PC-3 (cell line): Measurements from ENCODE around the gene ZAP70. TPM values are rescaled to one million over a fixed set of nuclear protein-coding genes. Genes with fewer than 3 reads are reported as not detected.

ENCODE experiments used
- ATAC-seq: fragments of 200-7000 bp; cut with Tn5 transposase; 2 replicates; pipeline ENCODE4 v1.9.1; 2020; ENCODE audit warnings: mild to moderate bottlenecking, moderate library complexity
- BruUV-seq: library from RNA; stranded (reverse); fragments of 400-500 nt; replicated peaks from 2 replicates; lab custom pipeline; 2021; lab: Mats Ljungman, UMichigan
- CTCF ChIA-PET: fragments of 300-600 bp; sonication (Branson Sonifier 250); formaldehyde crosslinking; loops from one replicate; lab custom pipeline; 2022; ENCODE audit warnings: antibody characterized with exemption; lab: Charles Lee
- POLR2A ChIA-PET: fragments of 300-600 bp; sonication (Branson Sonifier 250); formaldehyde crosslinking; loops from one replicate; lab custom pipeline; 2022; ENCODE audit warnings: antibody characterized with exemption; ENCODE audit not compliant: unreplicated experiment; lab: Charles Lee
- DNase-seq: peaks from one replicate; pipeline ENCODE4 v3.0.0-alpha.2; 2015
- H2AFZ ChIP-seq: fragments of 300-600 bp; sonication (generic); 2 replicates; pipeline ENCODE4 v1.6.0; 2016; ENCODE audit warnings: antibody characterized with exemption, low read length
- H3F3A ChIP-seq: fragments of 300-600 bp; sonication (generic); one replicate; pipeline ENCODE4 v1.6.0; 2017; ENCODE audit warnings: antibody characterized with exemption, low read length, control low read depth, mild to moderate bottlenecking; ENCODE audit not compliant: unreplicated experiment
- H3K27ac ChIP-seq: fragments of 300-600 bp; sonication (generic); 2 replicates; pipeline ENCODE4 v1.5.1; 2016; ENCODE audit warnings: mild to moderate bottlenecking, low read length
- H3K27me3 ChIP-seq: fragments of 300-600 bp; sonication (generic); 2 replicates; pipeline ENCODE4 v1.6.1; 2016; ENCODE audit warnings: low read length, mixed read lengths
- H3K36me3 ChIP-seq: fragments of 300-600 bp; sonication (generic); 2 replicates; pipeline ENCODE4 v1.6.1; 2016; ENCODE audit warnings: low read depth, mixed run types, low read length, mixed read lengths
- H3K4me1 ChIP-seq: fragments of 300-600 bp; sonication (generic); 2 replicates; pipeline ENCODE4 v1.5.1; 2016; ENCODE audit warnings: low read length; ENCODE audit not compliant: insufficient read depth
- H3K4me2 ChIP-seq: fragments of 300-600 bp; sonication (generic); 2 replicates; pipeline ENCODE4 v1.6.0; 2016; ENCODE audit warnings: low read length
- H3K4me3 ChIP-seq: fragments of 300-600 bp; sonication (generic); 2 replicates; pipeline ENCODE4 v1.5.1; 2016; ENCODE audit warnings: mild to moderate bottlenecking, low read length, mixed read lengths
- H3K79me2 ChIP-seq: fragments of 300-600 bp; sonication (generic); 2 replicates; pipeline ENCODE4 v1.6.1; 2017; ENCODE audit warnings: low read length, mixed read lengths
- H3K9ac ChIP-seq: fragments of 300-600 bp; sonication (generic); 2 replicates; pipeline ENCODE4 v1.6.0; 2016; ENCODE audit warnings: mild to moderate bottlenecking, low read length
- H3K9me2 ChIP-seq: fragments of 300-600 bp; sonication (generic); replicated peaks from 2 replicates; pipeline ENCODE4 v1.6.1; 2016; ENCODE audit warnings: mixed run types, low read length, mixed read lengths
- H3K9me3 ChIP-seq: fragments of 300-600 bp; sonication (generic); 2 replicates; pipeline ENCODE4 v1.6.1; 2016; ENCODE audit warnings: low read length, mixed read lengths
- H4K20me1 ChIP-seq: fragments of 300-600 bp; sonication (generic); 2 replicates; pipeline ENCODE4 v1.6.1; 2016; ENCODE audit warnings: low read length, mixed read lengths
- CTCF ChIP-seq: fragments of 300-600 bp; sonication (generic); conservative IDR thresholded peaks from 2 replicates; pipeline ENCODE4 v1.5.1; 2017; ENCODE audit warnings: antibody characterized with exemption, low read depth, mild to moderate bottlenecking, low read length
- EZH2 ChIP-seq: fragments of 300-600 bp; sonication (generic); IDR thresholded peaks from one replicate; pipeline ENCODE4 v1.6.1; 2017; ENCODE audit warnings: antibody characterized with exemption, mild to moderate bottlenecking, low read length; ENCODE audit not compliant: unreplicated experiment
- EZH2phosphoT487 ChIP-seq: fragments of 300-600 bp; sonication (generic); IDR thresholded peaks from 2 replicates; pipeline ENCODE4 v1.6.1; 2018; ENCODE audit warnings: mild to moderate bottlenecking, antibody characterized with exemption, low read length, borderline replicate concordance
- intact Hi-C: fragments of 100-400 bp; cut with micrococcal nuclease; formaldehyde crosslinking; loops from 2 replicates; pipeline ENCODE4 v1.9.0; 2023
- total RNA-seq: library from RNA; depleted of rRNA; stranded (reverse); fragments of >200 nt; gene quantifications from 2 replicates; pipeline ENCODE4 v1.2.3, GENCODE V29; 2014

The ZAP70 gene
- total RNA-seq, 1 experiment from 2014 or later, result not detected

GRCh38 chr2:97691166-97691565 is 22.2 kb upstream of the ZAP70 start:
- no TSS peak for BruUV-seq

DNA sequence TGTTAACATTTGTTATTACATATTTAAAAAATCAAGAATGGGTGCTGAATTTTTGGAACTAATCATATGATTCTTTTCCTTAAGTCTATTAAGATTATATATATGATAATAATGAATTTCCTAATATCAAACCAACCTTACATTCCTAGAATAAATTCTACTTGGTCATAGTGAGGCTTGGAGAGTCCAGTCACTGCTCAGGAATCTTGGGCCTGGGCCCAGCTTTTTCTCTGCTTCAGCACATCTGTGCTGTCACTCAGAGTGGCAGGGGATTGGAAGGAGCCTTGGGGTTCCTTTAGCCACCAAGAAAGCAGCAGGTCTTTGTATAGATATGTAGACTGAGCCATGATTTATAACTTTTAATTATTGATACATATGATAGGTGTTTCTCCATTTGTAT is 19.9 kb upstream of the ZAP70 start:
- H3K36me3 ChIP-seq, result no peaks in the 10 kb centered on the region
- ATAC-seq (no peak), DNase-seq (peak; percentile 53)
- POLR2A ChIA-PET, result no interaction called here
- H3K4me1 ChIP-seq, result peaks cover 12% of the 10 kb centered on the region
- H3K9me2 ChIP-seq, result no peaks in the 10 kb centered on the region
- intact Hi-C loops, result no loop called here
- no peaks in the 10 kb centered on the region for H4K20me1 ChIP-seq
- H2AFZ ChIP-seq, result no peak overlapping the region
- no peak for TF ChIP-seq EZH2phosphoT487
- no peak for TF ChIP-seq CTCF
- TF ChIP-seq EZH2, result no peak
- no peak overlapping the region for H3K27ac ChIP-seq
- no peaks in the 10 kb centered on the region for H3K79me2 ChIP-seq
- H3K27me3 ChIP-seq, result no peaks in the 10 kb centered on the region
- no peaks in the 10 kb centered on the region for H3F3A ChIP-seq
- no peak overlapping the region for H3K4me3 ChIP-seq
- no TSS peak for BruUV-seq
- H3K4me2 ChIP-seq, result no peak overlapping the region
- H3K9ac ChIP-seq, result no peak overlapping the region
- CTCF ChIA-PET, result no interaction called here
- H3K9me3 ChIP-seq, result 0 out of 2 replicates have a peak, but pooled peaks cover 3% of the 10 kb centered on the region

More at GRCh38 chr2:97691166-97691565, 22.2 kb upstream of the ZAP70 start:
- H3K9ac ChIP-seq, result no peak overlapping the region
- no peak overlapping the region for H3K27ac ChIP-seq
- no peak for TF ChIP-seq EZH2
- TF ChIP-seq EZH2phosphoT487, result no peak
- TF ChIP-seq CTCF, result no peak
- no peaks in the 10 kb centered on the region for H3F3A ChIP-seq
- H3K36me3 ChIP-seq, result no peaks in the 10 kb centered on the region
- DNase-seq, result no peak
- ChIA-PET CTCF (no interaction called here), POLR2A (no interaction called here)
- no peak overlapping the region for H3K4me3 ChIP-seq
- no peak overlapping the region for H2AFZ ChIP-seq
- no peaks in the 10 kb centered on the region for H3K27me3 ChIP-seq
- no peaks in the 10 kb centered on the region for H3K9me2 ChIP-seq
- ATAC-seq, result no peak
- H3K4me1 ChIP-seq, result peaks cover 12% of the 10 kb centered on the region
- intact Hi-C loops, result no loop called here
- H3K79me2 ChIP-seq, result no peaks in the 10 kb centered on the region
- no peak overlapping the region for H3K4me2 ChIP-seq
- 0 out of 2 replicates have a peak, but pooled peaks cover 3% of the 10 kb centered on the region for H3K9me3 ChIP-seq
- H4K20me1 ChIP-seq, result no peaks in the 10 kb centered on the region

DNA sequence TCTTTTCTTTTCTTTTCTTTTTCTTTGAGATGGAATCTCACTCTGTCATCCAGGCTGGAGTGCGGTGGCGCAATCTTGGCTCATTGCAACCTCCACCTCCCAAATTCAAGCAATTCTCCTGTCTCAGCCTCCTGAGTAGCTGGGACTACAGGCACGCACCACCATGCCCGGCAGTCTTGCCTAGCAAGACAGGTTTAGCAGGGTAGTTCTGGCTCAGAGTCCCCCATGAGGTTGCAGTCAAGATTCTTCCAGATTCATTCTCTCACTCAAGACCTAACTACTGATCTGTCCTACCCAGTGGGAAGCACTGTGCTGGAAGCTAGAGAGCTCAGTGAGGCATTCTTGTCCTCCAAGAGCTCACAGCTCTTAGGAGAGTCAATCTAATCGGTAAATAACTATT is 17.6 kb upstream of the ZAP70 start:
- DNase-seq (peak; percentile 8), ATAC-seq (no peak)
- Histone ChIP-seq H2AFZ (no peak overlapping the region), H3K79me2 (no peaks in the 10 kb centered on the region), H3K9me3 (0 out of 2 replicates have a peak, but pooled peaks cover 3% of the 10 kb centered on the region), H3K27ac (no peak overlapping the region), H3K9me2 (no peaks in the 10 kb centered on the region), H3K4me2 (no peak overlapping the region), H3K27me3 (no peaks in the 10 kb centered on the region), H3K36me3 (no peaks in the 10 kb centered on the region), H4K20me1 (no peaks in the 10 kb centered on the region), H3K4me3 (no peak overlapping the region), H3F3A (no peaks in the 10 kb centered on the region), H3K4me1 (0 out of 2 replicates have a peak, but pooled peaks cover 5% of the 10 kb centered on the region), H3K9ac (no peak overlapping the region)
- CTCF ChIA-PET, result interaction anchor here (0.7 to 1.0 kb wide), 2 partner anchors 32 to 50 kb away, joined by 3 to 8 read pairs; partner anchors contain the start of genes ACTR1B and COX5B
- POLR2A ChIA-PET, result no interaction called here
- BruUV-seq, result no TSS peak
- no peak for TF ChIP-seq EZH2
- TF ChIP-seq EZH2phosphoT487, result no peak
- TF ChIP-seq CTCF, result no peak
- intact Hi-C loops, result no loop called here
